ENCODE data around the gene ZC3H13. TPM values are rescaled to one million over a fixed set of nuclear protein-coding genes. Genes with fewer than 3 reads are reported as not detected.

The ZC3H13 gene
- total and polyA plus RNA-seq, 10 of the 15 experiments (the other 5 are each of a cell fraction or from before 2014, with no cell fraction given): 10.0 to 55.9 (median 25.4) TPM

GRCh38 chr13:45932172-45932571, 120.4 kb downstream of the ZC3H13 start (continued):
- TF ChIP-seq NFIC (IDR thresholded peaks at IDR 0.05; ENCODE audit: low read depth, low read length) (no peak), JUND (IDR thresholded peaks at IDR 0.05; ENCODE audit: low read depth, low read length) (no peak)

GRCh38 chr13:45931211-45931610, 121.3 kb downstream of the ZC3H13 start:
- H3K79me2 ChIP-seq (ENCODE audit: control insufficient read depth, insufficient read depth, low read length): no peaks in the 10 kb centered on the region
- TF ChIP-seq ZNF384 (IDR thresholded peaks at IDR 0.05; ENCODE audit: borderline replicate concordance, low read depth, low read length) (no peak), ATF3 (IDR thresholded peaks at IDR 0.05; ENCODE audit: borderline replicate concordance, extremely low read depth, low read depth, low read length) (no peak)
- BruUV-seq (replicated peaks): no TSS peak
- no peaks in the 10 kb centered on the region for H3K4me1 ChIP-seq (ENCODE audit: control insufficient read depth, insufficient read depth, low read length)
- ATAC-seq (no peak), FAIRE-seq (no peak), DNase-seq (ENCODE audit: low read depth, low spot score) (no peak)
- CTCF ChIA-PET: no interaction called here
- no peak overlapping the region for H3K27ac ChIP-seq (ENCODE audit: control insufficient read depth, insufficient read depth)
- POLR2A ChIA-PET: no interaction called here
- RAD21 ChIA-PET (ENCODE audit: unreplicated experiment): no interaction called here
- no peaks in the 10 kb centered on the region for H3K36me3 ChIP-seq (ENCODE audit: control insufficient read depth in 2 of 2, insufficient read depth in 2 of 2, low read length in 1 of 2)
- in situ Hi-C loops (cut with MboI): no loop called here
- H2AFZ ChIP-seq (ENCODE audit: control insufficient read depth, low read depth, low read length): no peak overlapping the region
- H3K9me3 ChIP-seq (replicated peaks; ENCODE audit: control insufficient read depth, insufficient read depth, low read length): no peaks in the 10 kb centered on the region
- SMC1A ChIA-PET (ENCODE audit: uncharacterized antibody, unreplicated experiment): interaction anchor here (1.4 kb wide), 1 partner anchor 10 kb away, joined by 3 read pairs; no protein-coding TSS in a partner anchor
- H4K20me1 ChIP-seq (ENCODE audit: control insufficient read depth, insufficient read depth): no peaks in the 10 kb centered on the region
- intact Hi-C loops (cut with micrococcal nuclease; ENCODE audit: unreplicated experiment): no loop called here
- H3K4me2 ChIP-seq (ENCODE audit: control insufficient read depth, insufficient read depth): no peak overlapping the region
- WGBS (ENCODE audit: insufficient coverage, insufficient replicate concordance, low lambda C conversion rate, missing lambda C conversion rate): 60% methylated on average over 3 of the region's 3 CpGs
- H3K9ac ChIP-seq (ENCODE audit: control insufficient read depth, insufficient read depth, low read length): no peak overlapping the region
- H3K4me3 ChIP-seq: no peak overlapping the region
- peaks cover 0 to 3% of the 10 kb centered on the region in 2 experiments; a peak in 2 of 4 replicates for H3K27me3 ChIP-seq (replicated peaks in 1 of 2; ENCODE audit: control insufficient read depth in 2 of 2, insufficient read depth in 2 of 2, low read length in 1 of 2)

GRCh38 chr13:45930177-45930576, 122.4 kb downstream of the ZC3H13 start:
- ChIA-PET POLR2A (no interaction called here), RAD21 (ENCODE audit: unreplicated experiment) (no interaction called here), SMC1A (ENCODE audit: uncharacterized antibody, unreplicated experiment) (interaction anchor here (1.4 kb wide), 1 partner anchor 9 kb away, joined by 3 read pairs; no protein-coding TSS in a partner anchor), CTCF (interaction anchor here (0.5 kb wide), 1 partner anchor 127 kb away, joined by 3 read pairs; no protein-coding TSS in a partner anchor)
- intact Hi-C loops (cut with micrococcal nuclease; ENCODE audit: unreplicated experiment): no loop called here
- no peak overlapping the region for H3K4me3 ChIP-seq
- no peaks in the 10 kb centered on the region for H3K4me1 ChIP-seq (ENCODE audit: control insufficient read depth, insufficient read depth, low read length)
- H3K9ac ChIP-seq (ENCODE audit: control insufficient read depth, insufficient read depth, low read length): no peak overlapping the region
- ATAC-seq (no peak), DNase-seq (ENCODE audit: low read depth, low spot score) (no peak), FAIRE-seq (no peak)
- no peaks in the 10 kb centered on the region for H3K9me3 ChIP-seq (replicated peaks; ENCODE audit: control insufficient read depth, insufficient read depth, low read length)
- WGBS (ENCODE audit: insufficient coverage, insufficient replicate concordance, low lambda C conversion rate, missing lambda C conversion rate): 56% methylated on average over 7 of the region's 7 CpGs
- no peaks in the 10 kb centered on the region for H4K20me1 ChIP-seq (ENCODE audit: control insufficient read depth, insufficient read depth)
- peaks cover 0 to 3% of the 10 kb centered on the region in 2 experiments; a peak in 2 of 4 replicates for H3K27me3 ChIP-seq (replicated peaks in 1 of 2; ENCODE audit: control insufficient read depth in 2 of 2, insufficient read depth in 2 of 2, low read length in 1 of 2)
- no peak overlapping the region for H3K4me2 ChIP-seq (ENCODE audit: control insufficient read depth, insufficient read depth)
- H2AFZ ChIP-seq (ENCODE audit: control insufficient read depth, low read depth, low read length): no peak overlapping the region
- no peak overlapping the region for H3K27ac ChIP-seq (ENCODE audit: control insufficient read depth, insufficient read depth)
- no peaks in the 10 kb centered on the region for H3K36me3 ChIP-seq (ENCODE audit: control insufficient read depth in 2 of 2, insufficient read depth in 2 of 2, low read length in 1 of 2)
- H3K79me2 ChIP-seq (ENCODE audit: control insufficient read depth, insufficient read depth, low read length): no peaks in the 10 kb centered on the region
- no TSS peak for BruUV-seq (replicated peaks)
- in situ Hi-C loops (cut with MboI): no loop called here
- no peak for TF ChIP-seq HDGF (IDR thresholded peaks at IDR 0.05)
- no peak for TF ChIP-seq EZH2 (IDR thresholded peaks at IDR 0.05; ENCODE audit: borderline replicate concordance, control insufficient read depth, low read depth, low read length)
- no peak for TF ChIP-seq RBBP5 (conservative IDR thresholded peaks at IDR 0.05)
- no peak for TF ChIP-seq RAD51 (IDR thresholded peaks at IDR 0.05)
- TF ChIP-seq TCF7 (IDR thresholded peaks at IDR 0.05; ENCODE audit: borderline replicate concordance): no peak
- no peak for TF ChIP-seq ZNF217 (IDR thresholded peaks at IDR 0.05)
- no peak for TF ChIP-seq CHD2 (IDR thresholded peaks at IDR 0.05; ENCODE audit: borderline replicate concordance, low read depth, low read length)
